ENCODE results near the gene OR2B6. TPM values are rescaled to one million over a fixed set of nuclear protein-coding genes. Genes with fewer than 3 reads are reported as not detected.

OR2B6 gene
- total and polyA plus RNA-seq, 2 of the 8 experiments (the other 6 are each of a cell fraction or from before 2014, with no cell fraction given) = 0.26 TPM; not detected in 1

Other genes with a start within 250 kb of the OR2B6 start
- not detected in 2 replicates for gene OR2B2, start 44.8 kb upstream of the OR2B6 start, total RNA-seq (2021; fragmentation: NEBNext Ultra II Directional; extraction: Animal tissue kit (Norgen Biotek cat#: 25700))
- not detected in 2 replicates for gene OR2B2, start 44.8 kb upstream of the OR2B6 start, polyA plus RNA-seq (2011; rRNA removed)
- gene ZNF165, start 123.3 kb downstream of the OR2B6 start, total RNA-seq (2021; fragmentation: NEBNext Ultra II Directional; extraction: Animal tissue kit (Norgen Biotek cat#: 25700)) = 9.3 and 10.2 TPM in 2 replicates
- 0.71 and 1.2 TPM in 2 replicates for gene ZNF165, start 123.3 kb downstream of the OR2B6 start, polyA plus RNA-seq (2011; rRNA removed)
- gene ZSCAN16, start 167.4 kb downstream of the OR2B6 start, total RNA-seq (2021; fragmentation: NEBNext Ultra II Directional; extraction: Animal tissue kit (Norgen Biotek cat#: 25700)) = 7.4 and 9.4 TPM in 2 replicates
- 1.9 and 3.6 TPM in 2 replicates for gene ZSCAN16, start 167.4 kb downstream of the OR2B6 start, polyA plus RNA-seq (2011; rRNA removed)
- gene ZKSCAN8, start 184.6 kb downstream of the OR2B6 start, total RNA-seq (2021; fragmentation: NEBNext Ultra II Directional; extraction: Animal tissue kit (Norgen Biotek cat#: 25700)) = 23.3 and 24.1 TPM in 2 replicates
- 8.6 and 10.7 TPM in 2 replicates for gene ZKSCAN8, start 184.6 kb downstream of the OR2B6 start, polyA plus RNA-seq (2011; rRNA removed)